PFSK-1 (cell line): ENCODE data around the gene EFCAB6.

Experiments used
- FOXP2 ChIP-seq: optimal IDR thresholded peaks from 2 replicates; pipeline ENCODE3; 2011; ENCODE audit warnings: borderline replicate concordance, control low read depth, inconsistent platforms; ENCODE audit not compliant: insufficient read depth; ENCODE audit errors: extremely low read length, extremely low read depth
- POLR2AphosphoS5 ChIP-seq: IDR thresholded peaks from 2 replicates; pipeline ENCODE4 v1.6.1; 2012; ENCODE audit warnings: low read depth, mild to moderate bottlenecking, control low read depth, low read length, moderate library complexity
- SIN3A ChIP-seq: IDR thresholded peaks from 2 replicates; pipeline ENCODE4 v1.6.1; 2012; ENCODE audit warnings: mild to moderate bottlenecking, low read length, moderate library complexity, borderline replicate concordance; ENCODE audit not compliant: insufficient read depth
- TAF1 ChIP-seq: IDR thresholded peaks from 2 replicates; pipeline ENCODE4 v1.6.1; 2012; ENCODE audit warnings: low read length, control low read depth, borderline replicate concordance; ENCODE audit not compliant: insufficient read depth
- TF ChIP-seq, protein P1 (sequence below), 2 experiments: IDR thresholded peaks; 2 replicates each; pipeline versions ENCODE4 v1.6.1 to v1.8.0; 2011 to 2012; ENCODE audit warnings: low read depth in 2 of 2, low read length in 2 of 2, control low read depth in 1 of 2, inconsistent platforms in 1 of 2, mild to moderate bottlenecking in 1 of 2, moderate library complexity in 1 of 2; ENCODE audit not compliant: insufficient read depth in 1 of 2

Gene EFCAB6

DNA sequence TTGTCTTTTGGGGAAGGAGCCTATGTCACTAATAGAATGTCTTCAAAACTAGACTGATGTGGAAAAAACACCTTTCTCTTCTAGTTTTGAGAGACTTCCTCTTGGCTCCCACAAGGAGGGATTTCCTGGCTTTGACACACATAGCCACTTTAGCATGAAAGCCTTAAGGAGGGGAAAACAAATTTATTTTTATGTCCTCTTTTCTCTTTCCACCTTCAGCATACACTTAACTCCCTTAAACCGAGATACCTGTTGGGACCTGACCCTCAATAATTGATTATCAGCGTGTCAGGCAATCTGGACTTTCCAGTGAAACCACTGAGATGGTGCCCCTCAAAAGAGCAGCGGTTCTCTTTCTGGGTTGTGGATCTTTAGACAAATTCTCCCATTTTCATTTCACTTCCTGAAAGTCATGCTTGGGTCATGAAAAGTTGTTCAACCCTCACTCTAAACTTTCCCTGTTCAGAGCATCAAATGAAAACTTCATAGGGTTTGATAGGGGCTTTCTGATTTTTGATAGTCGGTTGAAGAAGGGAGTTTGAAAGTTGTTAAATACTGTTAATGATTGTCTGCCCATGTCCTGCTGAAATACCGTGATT lies 9.1 kb downstream of the EFCAB6 start:
- TF ChIP-seq FOXP2 (no peak), TAF1 (no peak), POLR2AphosphoS5 (no peak)
- TF ChIP-seq, protein P1, sequence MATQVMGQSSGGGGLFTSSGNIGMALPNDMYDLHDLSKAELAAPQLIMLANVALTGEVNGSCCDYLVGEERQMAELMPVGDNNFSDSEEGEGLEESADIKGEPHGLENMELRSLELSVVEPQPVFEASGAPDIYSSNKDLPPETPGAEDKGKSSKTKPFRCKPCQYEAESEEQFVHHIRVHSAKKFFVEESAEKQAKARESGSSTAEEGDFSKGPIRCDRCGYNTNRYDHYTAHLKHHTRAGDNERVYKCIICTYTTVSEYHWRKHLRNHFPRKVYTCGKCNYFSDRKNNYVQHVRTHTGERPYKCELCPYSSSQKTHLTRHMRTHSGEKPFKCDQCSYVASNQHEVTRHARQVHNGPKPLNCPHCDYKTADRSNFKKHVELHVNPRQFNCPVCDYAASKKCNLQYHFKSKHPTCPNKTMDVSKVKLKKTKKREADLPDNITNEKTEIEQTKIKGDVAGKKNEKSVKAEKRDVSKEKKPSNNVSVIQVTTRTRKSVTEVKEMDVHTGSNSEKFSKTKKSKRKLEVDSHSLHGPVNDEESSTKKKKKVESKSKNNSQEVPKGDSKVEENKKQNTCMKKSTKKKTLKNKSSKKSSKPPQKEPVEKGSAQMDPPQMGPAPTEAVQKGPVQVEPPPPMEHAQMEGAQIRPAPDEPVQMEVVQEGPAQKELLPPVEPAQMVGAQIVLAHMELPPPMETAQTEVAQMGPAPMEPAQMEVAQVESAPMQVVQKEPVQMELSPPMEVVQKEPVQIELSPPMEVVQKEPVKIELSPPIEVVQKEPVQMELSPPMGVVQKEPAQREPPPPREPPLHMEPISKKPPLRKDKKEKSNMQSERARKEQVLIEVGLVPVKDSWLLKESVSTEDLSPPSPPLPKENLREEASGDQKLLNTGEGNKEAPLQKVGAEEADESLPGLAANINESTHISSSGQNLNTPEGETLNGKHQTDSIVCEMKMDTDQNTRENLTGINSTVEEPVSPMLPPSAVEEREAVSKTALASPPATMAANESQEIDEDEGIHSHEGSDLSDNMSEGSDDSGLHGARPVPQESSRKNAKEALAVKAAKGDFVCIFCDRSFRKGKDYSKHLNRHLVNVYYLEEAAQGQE (IDR thresholded peaks at IDR 0.05; ENCODE audit: insufficient read depth in 1 of 2, low read depth in 2 of 2, low read length in 2 of 2) = no peak

DNA sequence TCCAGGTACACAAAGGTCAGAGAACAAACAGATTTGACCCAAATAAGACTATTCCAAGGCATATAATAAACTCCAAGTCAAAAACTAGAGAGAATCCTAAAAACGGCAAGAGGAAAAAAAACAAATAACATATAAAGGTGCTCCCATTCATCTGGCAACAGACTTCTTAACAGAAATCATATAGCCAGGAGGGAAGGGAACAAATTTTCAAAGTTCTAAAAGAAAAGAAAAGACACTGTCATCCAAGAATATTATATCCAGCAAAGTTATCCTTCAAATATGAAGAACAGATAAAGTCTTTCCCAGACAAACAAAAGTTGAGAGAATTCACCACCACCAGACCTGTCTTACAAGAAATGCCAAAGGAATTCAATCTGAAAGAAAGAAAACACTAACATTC lies 11.1 kb downstream of the EFCAB6 start:
- TF ChIP-seq SIN3A (no peak), FOXP2 (no peak)

DNA sequence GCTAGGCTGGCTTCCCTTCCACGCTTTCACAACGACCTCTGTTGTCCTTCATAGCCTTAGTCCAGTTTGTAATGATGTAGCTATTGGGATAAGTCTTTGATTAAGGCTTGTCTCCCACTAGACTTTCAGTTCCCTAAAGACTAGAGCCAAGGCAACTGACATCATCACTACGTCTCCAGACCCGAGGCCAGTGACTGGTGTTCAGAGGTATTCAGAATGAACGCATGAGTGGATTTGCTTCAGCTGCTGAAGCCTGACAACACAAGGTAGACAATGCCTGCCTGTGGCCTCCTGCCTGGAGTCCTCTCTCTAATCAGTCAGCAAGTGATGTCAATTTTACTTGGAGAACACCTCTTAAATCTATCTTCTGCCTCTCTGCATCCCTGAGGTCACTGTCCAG lies 13.6 kb downstream of the EFCAB6 start:
- TF ChIP-seq FOXP2 (no peak), SIN3A (no peak), TAF1 (no peak), POLR2AphosphoS5 (no peak)
- TF ChIP-seq, protein P1 (IDR thresholded peaks at IDR 0.05; ENCODE audit: insufficient read depth in 1 of 2, low read depth in 2 of 2, low read length in 2 of 2) = no peak

DNA sequence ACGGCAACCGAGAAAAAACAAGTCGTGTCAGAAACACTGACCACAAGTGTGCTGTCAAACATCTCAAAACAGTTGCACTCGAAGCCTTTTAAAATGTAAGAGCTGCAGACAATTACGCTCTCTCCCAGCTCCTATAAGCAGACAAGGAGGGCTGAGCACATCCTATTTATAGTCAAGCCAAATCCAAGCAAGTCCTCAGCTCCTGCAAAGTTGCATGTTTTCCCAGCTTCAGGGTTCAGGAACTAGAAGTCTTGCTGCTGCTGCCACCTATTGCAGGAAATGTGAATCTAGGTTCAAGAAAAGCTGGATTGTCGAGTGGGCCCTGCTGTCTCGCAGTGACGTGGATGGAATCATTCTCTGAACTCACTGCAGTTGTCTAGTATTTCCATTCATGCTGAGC lies 15.5 kb downstream of the EFCAB6 start:
- no peak for TF ChIP-seq SIN3A
- TF ChIP-seq TAF1 = no peak
- TF ChIP-seq FOXP2 = no peak
- TF ChIP-seq POLR2AphosphoS5 = no peak
- TF ChIP-seq, protein P1 (IDR thresholded peaks at IDR 0.05; ENCODE audit: insufficient read depth in 1 of 2, low read depth in 2 of 2, low read length in 2 of 2) = no peak

DNA sequence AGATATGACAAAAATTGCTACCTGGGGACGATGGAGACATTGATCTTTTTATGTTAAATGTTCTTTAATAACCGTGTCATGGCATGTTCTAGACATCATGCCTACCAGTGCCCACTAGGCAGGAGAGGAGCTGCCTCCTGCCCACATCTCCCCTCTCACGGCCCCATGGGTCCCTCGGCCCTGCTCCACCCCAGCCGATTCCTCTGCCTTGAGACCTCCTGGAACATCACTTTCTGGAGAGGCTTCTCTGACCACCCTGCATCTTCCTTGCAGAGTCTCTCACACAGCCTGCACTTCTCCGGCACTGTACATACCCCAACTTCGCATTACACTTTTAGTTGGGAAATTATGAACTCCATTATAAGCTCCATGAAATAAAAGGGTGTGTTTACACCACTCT lies 16.8 kb downstream of the EFCAB6 start:
- TF ChIP-seq POLR2AphosphoS5 (no peak), FOXP2 (no peak)

DNA sequence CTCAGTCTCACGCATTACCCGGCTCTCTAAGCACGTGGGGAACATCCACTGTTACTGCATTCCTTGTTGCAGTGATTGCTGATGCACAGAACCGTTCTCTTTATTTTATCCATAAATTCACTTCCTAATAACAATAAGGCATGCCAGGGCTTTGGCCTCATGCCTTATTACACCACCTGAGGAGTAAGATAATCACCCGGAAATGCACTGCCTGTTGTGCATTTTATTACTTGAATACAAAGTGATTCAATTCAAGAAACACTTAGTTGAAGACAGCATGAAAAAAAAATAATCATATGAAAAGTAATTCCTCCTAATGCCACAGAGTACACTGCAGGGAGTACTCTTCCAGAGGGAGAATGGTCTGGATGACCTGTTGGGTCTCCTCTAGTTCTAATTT lies 19.2 kb downstream of the EFCAB6 start:
- TF ChIP-seq TAF1 (no peak), POLR2AphosphoS5 (no peak), SIN3A (no peak), FOXP2 (no peak)
- TF ChIP-seq, protein P1 (IDR thresholded peaks at IDR 0.05; ENCODE audit: insufficient read depth in 1 of 2, low read depth in 2 of 2, low read length in 2 of 2) = no peak
